ENCODE results near the gene UVSSA. TPM values are rescaled to one million over a fixed set of nuclear protein-coding genes. Genes with fewer than 3 reads are reported as not detected.

Gene UVSSA
- total RNA-seq, 1 donor from 2014 or later = 28.3 TPM

- ATAC-seq = no peak
- Histone ChIP-seq H3K36me3 (peaks cover 21% of the 10 kb centered on the region), H3K4me3 (no peak overlapping the region), H3K27ac (no peak overlapping the region), H3K4me1 (peaks cover 8% of the 10 kb centered on the region), H3K27me3 (no peaks in the 10 kb centered on the region), H3K9me3 (no peaks in the 10 kb centered on the region)
- intact Hi-C loops (cut with DNase I) = no loop called here
- TF ChIP-seq CTCF (IDR thresholded peaks at IDR 0.05) = no peak
- no peak for DNase-seq
These were observed 15.5 kb downstream of the UVSSA start for GRCh38 chr4:1362521-1362920.

- ATAC-seq (no peak), DNase-seq (no peak)
- H3K4me3 ChIP-seq = no peak overlapping the region
- no peaks in the 10 kb centered on the region for H3K27me3 ChIP-seq
- H3K4me1 ChIP-seq = peaks cover 8% of the 10 kb centered on the region
- no peaks in the 10 kb centered on the region for H3K9me3 ChIP-seq
- H3K36me3 ChIP-seq = peaks cover 18% of the 10 kb centered on the region
- no peak overlapping the region for H3K27ac ChIP-seq
- intact Hi-C loops (cut with DNase I) = no loop called here
- no peak for TF ChIP-seq CTCF (IDR thresholded peaks at IDR 0.05)
These were observed 16.5 kb downstream of the UVSSA start for GRCh38 chr4:1363513-1363912.

DNA sequence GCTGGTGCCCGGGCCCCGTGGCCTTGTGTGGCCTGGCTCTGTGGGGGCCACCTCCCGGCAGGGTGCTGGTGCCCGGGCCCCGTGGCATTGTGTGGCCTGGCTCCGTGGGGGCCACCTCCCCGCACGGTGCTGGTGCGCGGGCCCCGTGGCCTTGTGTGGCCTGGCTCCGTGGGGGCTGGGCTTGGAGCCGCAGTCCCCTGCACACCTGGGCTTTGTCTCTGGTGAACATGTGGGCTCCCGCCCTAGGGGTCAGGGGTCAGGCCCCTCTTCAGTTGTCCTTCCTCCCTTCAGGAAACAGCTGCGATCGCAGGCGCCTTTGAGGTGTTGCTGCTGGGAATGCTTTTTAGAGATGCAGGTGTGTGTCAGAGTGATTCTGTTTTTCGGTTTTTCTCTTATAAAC is 17.2 kb downstream of the UVSSA start:
- H3K27ac ChIP-seq = no peak overlapping the region
- H3K4me1 ChIP-seq = peaks cover 8% of the 10 kb centered on the region
- H3K9me3 ChIP-seq = no peaks in the 10 kb centered on the region
- DNase-seq (no peak), ATAC-seq (no peak)
- H3K36me3 ChIP-seq = peaks cover 16% of the 10 kb centered on the region
- H3K27me3 ChIP-seq = no peaks in the 10 kb centered on the region
- H3K4me3 ChIP-seq = no peak overlapping the region
- intact Hi-C loops (cut with DNase I) = no loop called here
- TF ChIP-seq CTCF (IDR thresholded peaks at IDR 0.05) = no peak

GRCh38 chr4:1364748-1365147 is 17.7 kb downstream of the UVSSA start:
- no peak for DNase-seq
- ATAC-seq = no peak
- H3K4me1 ChIP-seq = peaks cover 8% of the 10 kb centered on the region
- H3K4me3 ChIP-seq = no peak overlapping the region
- intact Hi-C loops (cut with DNase I) = no loop called here
- peaks cover 16% of the 10 kb centered on the region for H3K36me3 ChIP-seq
- no peaks in the 10 kb centered on the region for H3K27me3 ChIP-seq
- TF ChIP-seq CTCF (IDR thresholded peaks at IDR 0.05) = no peak
- H3K27ac ChIP-seq = no peak overlapping the region
- no peaks in the 10 kb centered on the region for H3K9me3 ChIP-seq

DNA sequence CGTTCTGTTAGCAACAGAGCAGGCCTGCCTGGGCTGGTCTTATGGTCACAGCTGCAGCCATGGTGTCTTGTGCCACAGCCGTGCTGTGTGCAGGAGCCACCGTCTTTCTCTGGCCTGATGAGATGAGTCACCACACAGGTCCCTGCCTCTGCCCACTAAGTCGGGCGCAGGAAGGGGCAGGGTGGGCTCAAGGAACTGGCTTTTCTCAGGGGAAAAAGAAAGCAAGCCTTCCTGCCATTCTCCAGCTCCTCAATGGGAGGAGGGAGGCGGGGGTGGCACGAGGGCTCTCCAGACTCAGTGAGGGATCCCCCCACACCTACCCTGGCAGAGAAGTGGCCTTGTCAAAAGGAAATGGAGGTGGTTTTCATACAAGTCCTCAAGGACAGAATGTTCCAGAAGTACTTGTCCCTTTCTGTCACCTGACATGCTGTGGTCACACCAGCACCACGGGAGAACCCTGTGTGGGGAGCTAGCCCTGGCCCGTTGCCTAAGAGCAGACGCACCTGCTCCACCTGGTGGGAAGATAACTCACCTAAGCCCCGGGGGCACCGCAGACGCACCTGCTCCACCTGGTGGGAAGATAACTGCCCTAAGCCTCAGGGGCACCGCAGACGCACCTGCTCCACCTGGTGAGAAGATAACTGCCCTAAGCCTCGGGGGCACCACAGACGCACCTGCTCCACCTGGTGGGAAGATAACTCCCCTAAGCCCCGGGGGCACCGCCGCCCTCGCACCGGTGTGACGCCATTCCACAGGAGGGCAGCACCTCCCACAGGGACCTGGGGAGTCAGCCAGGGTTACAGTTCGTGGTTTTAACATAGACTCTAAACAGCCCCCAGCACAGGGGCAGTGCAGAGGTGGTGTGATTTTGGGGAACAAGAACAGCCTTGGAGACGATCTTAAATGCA is 18.5 kb downstream of the UVSSA start:
- DNase-seq (peak; percentile 91), ATAC-seq (peak; percentile 83)
- Histone ChIP-seq H3K27ac (no peak overlapping the region), H3K9me3 (no peaks in the 10 kb centered on the region), H3K4me3 (no peak overlapping the region), H3K27me3 (no peaks in the 10 kb centered on the region), H3K36me3 (peaks cover 21% of the 10 kb centered on the region), H3K4me1 (peaks cover 8% of the 10 kb centered on the region)
- intact Hi-C loops (cut with DNase I) = no loop called here
- peak; percentile 24 for TF ChIP-seq CTCF (IDR thresholded peaks at IDR 0.05)

All from upper lobe of right lung (tissue), 1 donor.